Hematopoietic multipotent progenitor cell treated with erythropoietin and hydrocortisone succinate and interleukin-3 and kit ligand, for 4 days (in vitro differentiated cells): ENCODE results near the gene PTPN21.

ENCODE experiments used
- DNase-seq: peaks from one replicate; pipeline ENCODE4 v3.0.0-alpha.2; 2015

The PTPN21 gene

GRCh38 chr14:88454886-88455285 is 99.9 kb downstream of the PTPN21 start:
- DNase-seq: no peak

GRCh38 chr14:88452231-88452630 is 102.6 kb downstream of the PTPN21 start:
- no peak for DNase-seq

- no peak for DNase-seq
Observed at GRCh38 chr14:88439088-88439487, 115.7 kb downstream of the PTPN21 start.

- DNase-seq: peak; percentile 24
Observed at GRCh38 chr14:88437658-88438057, 117.1 kb downstream of the PTPN21 start.

- peak; percentile 38 for DNase-seq
Observed at GRCh38 chr14:88430976-88431375, 123.8 kb downstream of the PTPN21 start.

- DNase-seq: no peak
Observed at GRCh38 chr14:88426271-88426670, 128.5 kb downstream of the PTPN21 start.

GRCh38 chr14:88424573-88424972 is 130.2 kb downstream of the PTPN21 start:
- no peak for DNase-seq

GRCh38 chr14:88422919-88423650 is 131.7 kb downstream of the PTPN21 start:
- no peak for DNase-seq

- DNase-seq: no peak
Observed at GRCh38 chr14:88422047-88422446, 132.8 kb downstream of the PTPN21 start.

- DNase-seq: no peak
Observed at GRCh38 chr14:88421286-88421685, 133.5 kb downstream of the PTPN21 start.

GRCh38 chr14:88420187-88420586 is 134.6 kb downstream of the PTPN21 start:
- no peak for DNase-seq

- DNase-seq: no peak
Observed at GRCh38 chr14:88417594-88417993, 137.2 kb downstream of the PTPN21 start.
